ENCODE results near the gene SEC16A.

SEC16A gene

DNA sequence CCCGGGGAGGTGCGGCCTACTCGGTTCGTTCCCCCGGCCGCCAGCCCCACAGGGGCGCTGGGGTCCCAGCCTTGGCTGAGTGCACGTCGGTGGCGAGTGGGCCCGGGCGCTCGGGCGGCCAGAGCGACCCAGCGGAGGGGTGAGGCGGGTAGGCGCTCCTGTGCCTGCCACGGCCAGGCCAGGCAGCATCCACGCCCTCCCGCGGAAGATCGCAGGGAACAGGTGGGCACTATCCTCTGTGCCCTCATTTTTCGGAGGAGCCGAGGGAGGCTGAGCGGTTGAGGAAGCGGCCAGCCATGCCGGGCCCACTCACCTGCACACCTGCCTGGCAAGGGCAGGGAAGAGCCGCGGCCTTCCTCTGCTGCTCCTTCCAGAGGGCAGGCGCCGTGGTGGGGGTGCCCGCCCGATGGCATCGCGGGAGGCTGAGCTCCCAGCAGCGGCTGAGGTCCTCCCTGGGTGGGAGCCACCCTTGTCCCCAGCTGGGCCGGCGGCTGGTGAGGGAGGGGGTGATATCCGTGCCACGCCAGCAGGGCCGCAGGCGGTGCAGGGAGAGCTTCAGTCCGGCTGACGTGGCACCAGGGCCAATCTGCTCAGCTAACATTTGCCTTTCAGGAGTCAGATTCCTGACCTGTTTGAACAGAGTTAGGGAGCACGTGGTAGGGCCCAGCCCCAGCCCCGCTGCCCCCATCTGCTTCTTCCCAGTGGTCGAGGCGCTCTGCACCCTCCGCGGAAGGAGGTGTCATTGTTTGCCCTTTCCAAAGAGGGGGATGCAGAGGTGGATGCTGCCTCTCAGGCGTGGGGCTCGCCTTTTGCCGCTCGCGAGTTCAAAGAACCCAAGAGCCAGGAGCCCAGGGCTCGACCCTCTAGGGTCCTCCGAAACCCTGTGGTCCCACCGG, 1.6 kb upstream of the SEC16A start:
- no peak for DNase-seq

DNA sequence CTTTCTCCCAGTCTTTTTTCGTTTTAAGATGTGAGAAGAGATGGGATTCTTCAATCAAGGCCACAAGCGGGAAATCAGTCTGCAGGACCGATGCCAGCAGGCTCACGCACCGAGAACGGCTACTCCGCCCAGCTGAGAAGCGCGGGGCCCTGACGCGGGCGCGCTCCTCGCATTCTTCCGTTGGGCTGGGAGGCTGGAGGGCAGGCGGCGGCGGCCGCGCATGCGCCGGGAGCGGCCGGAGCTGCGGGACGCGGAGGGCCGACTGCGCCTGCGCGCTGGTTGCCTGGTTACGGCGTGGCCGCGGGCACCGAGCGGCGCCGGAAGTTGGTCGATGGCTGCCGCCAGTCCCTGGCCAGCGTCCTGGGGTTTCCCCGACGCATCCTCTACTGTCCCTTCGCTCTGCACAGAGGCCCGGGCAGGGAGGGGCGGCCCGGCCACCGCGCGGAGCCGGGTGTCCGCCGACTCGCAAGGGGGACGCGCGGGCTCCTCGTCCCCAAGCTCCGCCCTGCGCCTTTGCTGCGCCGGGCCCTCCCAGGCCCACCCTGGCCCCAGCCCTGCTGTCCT, 831 bp upstream of the SEC16A start:
- peak; percentile 72 to 75 for DNase-seq

GRCh38 chr9:136482046-136482792, 621 bp downstream of the SEC16A start:
- DNase-seq = peak; percentile 27 to 46

DNA sequence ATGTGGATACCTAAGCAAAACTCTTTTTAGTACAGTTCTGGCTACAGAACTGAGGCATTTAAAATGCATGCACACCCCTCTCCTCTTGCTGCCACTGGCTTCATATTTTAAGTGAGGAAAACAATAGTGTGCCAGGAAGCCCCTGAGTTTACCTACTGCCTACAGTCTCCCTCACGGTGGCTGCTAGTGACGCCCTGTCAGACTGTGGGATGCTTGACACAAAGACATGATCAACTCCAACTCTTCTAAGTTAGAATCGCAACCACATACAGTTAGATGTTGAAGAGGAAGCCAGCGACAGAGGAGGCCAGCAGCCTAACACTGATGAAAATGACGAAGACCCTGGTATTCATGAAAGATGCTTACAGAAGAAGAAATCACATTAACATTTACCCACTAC, 1.3 kb downstream of the SEC16A start:
- DNase-seq = no peak

GRCh38 chr9:136476369-136477150, 6.3 kb downstream of the SEC16A start:
- DNase-seq = no peak

DNA sequence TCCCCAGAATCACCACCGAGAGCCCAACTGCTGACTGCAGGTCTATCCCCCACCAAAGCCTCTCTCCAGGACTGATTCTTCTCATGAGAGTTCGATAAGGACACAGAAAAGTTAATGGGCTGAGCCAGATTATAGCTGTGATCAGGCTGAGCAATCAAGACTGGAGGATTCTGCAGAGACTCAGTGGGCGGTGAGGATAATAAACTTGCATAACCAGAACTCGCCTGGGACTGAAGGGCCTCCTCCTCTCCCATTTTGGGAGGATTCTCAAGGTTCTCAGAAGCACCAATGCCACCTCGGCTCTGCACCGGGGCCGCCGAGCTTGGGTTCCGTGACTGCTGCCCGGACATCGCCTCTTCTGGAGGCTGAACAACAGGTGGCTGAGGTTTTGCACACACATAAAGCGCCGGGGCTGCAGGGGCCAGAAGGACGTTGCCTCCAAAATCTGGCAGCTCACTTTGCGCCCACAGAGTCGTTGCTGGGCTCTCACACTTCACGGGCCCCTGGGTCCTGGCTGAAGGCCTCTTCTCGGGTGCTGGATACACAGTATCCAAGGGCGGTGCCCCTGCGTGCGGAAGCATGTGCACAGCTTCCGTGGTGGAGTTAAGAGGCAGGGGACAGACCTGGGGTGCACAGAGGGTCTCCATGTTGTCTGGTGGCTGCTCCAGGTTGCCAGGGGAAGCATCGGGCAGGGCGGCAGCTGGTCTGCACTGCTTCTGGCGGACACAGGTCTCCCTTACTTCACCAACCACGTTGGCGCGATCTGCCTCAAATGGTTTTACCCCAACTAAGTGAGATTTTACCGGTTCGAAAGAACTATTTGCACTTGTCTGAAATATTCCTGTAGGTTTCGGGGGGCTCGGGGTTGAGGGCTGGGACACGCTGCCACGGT, 7.6 kb downstream of the SEC16A start:
- no peak for DNase-seq

DNA sequence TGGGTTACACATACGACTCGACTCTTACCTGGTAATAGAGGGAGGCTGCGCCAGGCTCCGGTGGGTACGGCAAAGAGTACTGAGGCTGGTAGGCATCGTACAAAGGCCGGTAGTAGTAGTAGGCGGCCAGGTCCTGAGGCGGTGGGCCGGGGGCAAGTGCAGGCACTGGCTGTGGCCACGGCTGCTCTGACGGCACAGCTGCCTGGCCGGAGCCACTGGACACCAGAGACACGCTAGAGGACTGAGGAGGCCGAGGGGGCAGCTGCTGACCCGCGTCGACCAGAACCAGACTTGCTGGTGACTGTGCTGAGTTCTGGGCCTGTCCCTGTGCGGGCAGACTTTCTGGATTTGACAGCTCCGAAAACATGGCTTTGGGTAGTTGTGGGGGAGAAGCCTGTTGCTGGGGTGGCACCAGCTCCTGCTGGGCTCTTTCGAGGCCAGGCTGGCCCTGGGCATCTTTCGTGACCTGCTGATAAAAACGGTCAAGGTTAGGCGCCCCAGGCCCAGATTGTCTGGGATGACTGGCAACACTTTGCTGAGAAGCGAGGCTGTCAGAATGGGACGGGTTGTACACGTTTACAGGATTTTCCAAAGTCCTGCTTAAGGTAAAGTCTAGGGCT, 8.7 kb downstream of the SEC16A start:
- no peak for DNase-seq

DNA sequence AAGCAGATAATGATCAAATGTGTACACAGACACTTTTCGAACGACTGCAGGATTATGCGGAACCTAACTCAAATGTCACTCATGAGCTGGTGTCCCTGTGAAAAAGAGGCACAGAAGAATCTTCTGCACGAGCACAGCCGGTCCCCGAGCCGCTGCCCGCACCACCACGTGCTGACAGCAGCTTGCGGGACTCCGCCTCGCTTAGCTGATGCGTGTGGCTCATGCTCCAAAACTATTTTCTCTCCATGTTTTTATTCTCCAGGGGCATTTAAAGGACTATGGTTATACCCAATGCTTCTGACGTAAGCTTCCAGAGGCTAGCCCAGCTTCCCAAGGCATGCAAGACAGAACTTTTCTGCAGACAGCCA, 9.5 kb downstream of the SEC16A start:
- no peak for DNase-seq

DNA sequence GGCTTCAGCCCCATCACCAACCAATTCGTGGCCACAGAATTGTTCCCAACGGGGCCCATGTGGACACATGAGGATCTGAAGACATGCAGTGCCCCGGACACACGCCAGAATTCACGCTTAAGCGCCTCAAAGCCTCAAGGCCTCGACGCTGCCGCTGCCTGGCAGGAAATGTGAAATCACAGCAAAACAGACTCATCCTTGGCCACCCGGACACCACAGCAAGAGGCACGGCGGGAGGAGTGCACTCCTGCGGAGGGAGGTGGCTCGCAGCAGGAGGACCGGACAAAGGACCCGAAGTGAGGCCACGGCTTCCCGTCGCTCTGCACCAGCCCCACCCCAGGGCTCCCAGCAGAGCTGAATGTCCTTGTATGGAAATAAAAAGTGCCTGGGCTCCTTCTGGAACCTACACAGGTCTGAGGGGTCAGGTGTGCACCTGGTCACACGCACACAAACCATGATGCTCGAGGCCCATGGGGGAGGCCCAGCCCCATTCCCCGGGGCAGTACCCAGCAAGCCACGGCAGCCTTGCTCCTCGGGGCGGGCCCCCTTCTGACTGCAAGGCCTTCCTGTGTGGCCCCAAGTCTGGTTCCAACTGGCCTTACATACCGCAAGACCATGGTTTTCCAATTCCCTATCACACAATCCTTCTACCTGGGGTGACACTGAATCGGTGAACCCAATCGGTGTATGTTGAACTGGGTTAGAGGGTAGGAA, 10.0 kb downstream of the SEC16A start:
- no peak for DNase-seq

- DNase-seq = no peak
Measured at GRCh38 chr9:136471802-136472487, 10.9 kb downstream of the SEC16A start.

- no peak for DNase-seq
Measured at GRCh38 chr9:136470792-136471469, 11.9 kb downstream of the SEC16A start.

DNA sequence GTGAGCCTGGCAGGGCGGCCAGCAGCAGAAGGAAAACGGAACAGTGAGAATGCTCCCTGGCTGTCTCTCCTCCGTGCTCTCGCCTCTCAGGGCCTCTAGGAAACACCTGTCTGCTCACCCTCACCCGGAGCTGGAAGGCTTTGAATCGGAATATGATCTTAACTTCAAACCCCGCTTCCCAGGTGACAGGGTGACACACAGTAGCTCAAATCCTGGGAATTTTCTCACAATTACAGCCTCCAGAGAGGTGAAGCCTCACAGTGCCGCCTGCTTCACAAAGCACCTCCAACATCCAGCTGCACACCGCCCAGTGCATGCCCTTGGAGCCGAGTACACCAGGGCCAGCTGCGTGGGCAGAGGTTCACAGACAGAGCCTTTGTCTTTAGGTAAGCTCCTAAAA, 12.5 kb downstream of the SEC16A start:
- no peak for DNase-seq

DNA sequence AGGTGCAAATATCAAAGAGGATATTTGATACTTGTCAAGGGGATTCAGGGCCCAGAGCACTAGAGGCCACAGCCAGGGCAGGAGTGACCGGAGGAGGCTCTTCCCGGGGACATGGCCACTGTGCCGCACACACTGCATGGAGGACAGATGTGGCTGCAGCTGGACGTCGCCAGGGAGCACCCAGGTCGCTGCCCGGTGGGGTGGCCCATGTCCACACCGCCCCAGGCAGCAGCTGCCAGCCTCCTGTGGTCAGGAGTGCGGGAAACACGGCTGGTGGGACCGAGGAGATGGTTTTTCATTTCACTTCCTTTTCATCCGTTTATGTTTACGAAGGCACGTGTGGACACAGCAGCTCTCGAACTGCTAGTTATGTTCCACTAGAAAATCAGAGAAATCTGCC, 15.1 kb downstream of the SEC16A start:
- no peak for DNase-seq

DNA sequence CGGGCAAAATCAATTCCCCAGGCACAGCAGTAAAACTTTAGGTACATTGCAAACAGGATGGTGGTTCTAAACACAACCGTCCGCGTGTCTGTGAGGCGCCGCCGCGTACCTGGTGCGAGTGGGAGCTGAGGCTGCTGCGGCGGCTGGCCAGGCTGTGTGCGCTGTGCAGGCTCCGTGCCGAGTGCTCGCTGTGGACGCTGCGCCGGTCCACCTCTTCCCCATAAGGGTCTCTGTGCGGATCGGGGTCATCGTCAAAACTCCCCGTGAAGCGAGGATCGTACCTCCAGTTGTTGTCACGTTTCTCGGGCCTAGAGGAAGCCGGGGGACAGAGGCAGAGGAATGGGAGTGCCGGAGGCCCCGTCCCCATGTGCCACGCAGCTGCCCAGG, 16.7 kb downstream of the SEC16A start:
- DNase-seq = no peak

DNA sequence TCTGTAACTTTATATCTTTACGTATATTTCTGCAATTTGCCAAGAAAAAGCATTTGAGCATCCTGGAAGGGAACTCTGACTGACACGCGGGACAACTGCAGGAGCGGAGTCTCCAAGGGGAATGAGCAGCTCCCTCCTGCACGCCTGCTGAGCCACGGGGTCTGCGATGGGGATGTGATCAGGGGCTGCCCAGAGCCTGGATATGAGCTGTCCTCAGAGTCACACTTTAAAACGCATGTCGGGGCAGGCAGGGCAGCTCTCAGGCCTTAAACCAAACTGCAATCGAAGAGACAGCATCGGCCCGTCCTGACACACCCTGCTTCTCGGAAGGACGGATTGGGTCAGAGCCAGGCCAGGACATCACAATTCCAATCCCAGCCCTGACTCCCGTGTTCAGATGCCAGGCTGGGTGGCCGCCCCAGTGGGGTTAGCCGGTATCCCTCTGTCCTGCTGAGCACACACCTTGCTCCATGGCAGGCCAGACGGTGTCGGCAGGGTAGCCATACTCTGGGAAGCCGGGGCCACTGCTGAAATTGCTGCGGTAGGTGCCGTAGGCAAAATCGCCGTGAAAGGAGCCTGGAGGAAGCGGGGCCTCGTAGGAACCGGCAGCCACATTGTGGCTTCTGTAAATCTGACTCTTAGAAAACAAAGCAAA, 17.2 kb downstream of the SEC16A start:
- DNase-seq = no peak

DNA sequence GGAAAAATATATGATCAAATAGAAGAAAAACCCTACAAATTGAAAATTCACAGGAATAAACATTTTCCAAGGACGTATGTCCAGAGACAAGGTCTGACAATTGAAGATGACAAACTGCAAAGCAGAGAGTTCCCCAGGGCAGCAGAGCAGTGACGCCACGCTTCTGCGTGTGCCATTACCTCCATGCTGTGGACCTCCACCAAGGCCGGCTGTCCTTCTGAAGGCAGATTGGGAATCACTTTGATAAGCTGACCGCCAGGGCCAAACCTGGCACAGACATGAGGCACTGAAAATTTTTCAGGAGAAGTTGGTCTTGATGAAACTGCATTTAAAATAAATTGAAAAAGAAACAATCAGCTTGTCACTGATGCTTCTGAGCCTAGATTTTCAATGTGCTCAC, 18.6 kb downstream of the SEC16A start:
- no peak for DNase-seq

GRCh38 chr9:136463578-136463977, 19.3 kb downstream of the SEC16A start:
- no peak for DNase-seq

GRCh38 chr9:136462664-136463063, 20.2 kb downstream of the SEC16A start:
- no peak for DNase-seq

DNA sequence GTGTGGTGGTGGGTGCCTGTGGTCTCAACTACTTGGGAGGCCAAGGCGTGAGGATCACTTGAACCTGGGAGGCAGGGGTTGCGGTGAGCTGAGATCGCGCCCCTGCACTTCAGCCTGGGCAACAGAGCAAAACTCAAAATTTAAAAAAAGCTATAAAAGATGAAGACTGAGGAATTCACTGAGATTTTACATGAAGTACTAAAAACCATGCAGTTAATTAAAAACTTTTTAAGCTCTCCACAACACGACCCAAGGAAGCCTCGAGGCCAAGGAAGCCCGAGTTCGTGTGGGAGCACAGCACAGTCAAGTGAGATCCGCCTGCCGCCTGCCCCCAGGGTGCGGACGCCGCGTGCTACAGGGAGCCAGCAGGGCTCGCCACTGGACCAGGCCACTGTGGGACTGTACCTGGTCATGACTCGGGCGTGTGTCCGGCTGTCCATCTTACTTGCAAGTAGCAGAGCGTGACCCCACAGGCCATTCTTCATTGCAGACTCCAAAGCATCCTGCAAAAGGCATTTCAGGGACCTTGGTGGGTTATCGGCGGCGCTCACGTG, 22.0 kb downstream of the SEC16A start:
- no peak for DNase-seq
